Dermis blood vessel endothelial cell (primary cell): ENCODE data around the gene PTGR3. TPM values are rescaled to one million over a fixed set of nuclear protein-coding genes. Genes with fewer than 3 reads are reported as not detected.

Experiments used
- DNase-seq: peaks from one replicate; pipeline ENCODE4 v3.0.0; 2010
- total RNA-seq: library from RNA; depleted of rRNA; stranded (reverse); fragments of >200 nt; gene quantifications from 2 replicates; pipeline ENCODE4 v1.2.3, GENCODE V29; 2014

Gene PTGR3
- total RNA-seq, 1 donor from 2014 or later = 21.1 TPM

DNA sequence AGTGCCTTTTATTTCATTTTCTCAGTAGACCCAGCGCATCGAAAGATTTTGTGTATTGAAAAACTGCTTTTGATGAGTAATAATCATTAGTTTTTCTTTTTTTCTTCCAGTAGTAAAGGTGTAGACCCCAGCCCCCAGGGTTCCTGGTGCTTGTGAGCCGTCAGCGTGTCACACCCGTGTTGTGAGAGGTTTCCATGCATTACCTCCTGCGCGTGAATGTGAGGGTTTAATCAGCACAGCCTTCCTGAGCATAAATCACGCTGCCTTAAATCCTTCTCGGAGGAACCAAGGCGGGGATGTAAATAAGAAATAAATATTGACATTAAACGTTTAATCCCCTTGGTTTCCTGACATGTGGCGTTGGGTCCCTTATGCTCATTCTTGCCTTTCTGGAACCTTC lies 26.0 kb upstream of the PTGR3 start:
- DNase-seq = no peak

GRCh38 chr18:75231053-75231406 lies 22.1 kb upstream of the PTGR3 start:
- no peak for DNase-seq

DNA sequence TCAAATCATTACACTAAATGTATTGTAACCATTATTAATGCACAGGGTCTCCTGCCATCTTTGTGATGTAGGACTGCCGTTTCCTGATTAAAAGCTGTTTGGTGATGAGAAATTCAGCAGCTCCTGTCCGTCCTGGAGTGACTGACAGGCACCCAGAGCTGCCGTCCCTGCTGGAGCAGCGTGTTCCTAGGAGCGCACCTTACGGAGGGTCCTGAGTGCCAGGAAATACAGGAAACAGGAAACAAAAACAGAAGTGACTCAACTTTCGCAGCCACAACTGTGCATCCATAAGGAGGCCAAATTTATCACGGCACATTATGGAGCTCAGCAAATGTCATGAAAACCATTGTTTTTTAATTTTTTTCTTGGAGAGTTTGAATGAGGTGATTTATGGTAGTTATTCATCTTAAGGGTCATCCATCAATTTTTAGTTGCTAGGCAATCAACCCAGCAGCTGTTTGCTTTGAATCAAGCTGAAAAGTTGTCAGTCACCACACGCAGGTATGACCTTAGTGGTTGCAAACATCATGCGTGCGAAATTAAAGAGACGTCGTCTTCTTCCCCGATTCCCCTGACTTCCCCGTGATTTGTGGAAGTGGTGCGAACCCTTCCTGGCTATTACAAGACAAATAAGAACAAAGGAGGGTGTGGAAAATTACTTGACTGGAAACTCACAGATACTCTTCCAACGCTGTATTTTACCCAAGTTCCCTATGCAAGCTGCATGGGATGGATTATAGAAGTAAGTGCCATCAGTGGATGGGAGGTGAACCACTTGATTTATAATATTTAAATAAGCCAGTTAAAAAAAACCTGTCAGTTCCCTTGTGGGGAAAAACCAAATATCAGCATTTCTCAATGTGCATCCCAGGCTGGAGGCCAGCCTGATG lies 21.5 kb upstream of the PTGR3 start:
- peak; percentile 87 for DNase-seq

DNA sequence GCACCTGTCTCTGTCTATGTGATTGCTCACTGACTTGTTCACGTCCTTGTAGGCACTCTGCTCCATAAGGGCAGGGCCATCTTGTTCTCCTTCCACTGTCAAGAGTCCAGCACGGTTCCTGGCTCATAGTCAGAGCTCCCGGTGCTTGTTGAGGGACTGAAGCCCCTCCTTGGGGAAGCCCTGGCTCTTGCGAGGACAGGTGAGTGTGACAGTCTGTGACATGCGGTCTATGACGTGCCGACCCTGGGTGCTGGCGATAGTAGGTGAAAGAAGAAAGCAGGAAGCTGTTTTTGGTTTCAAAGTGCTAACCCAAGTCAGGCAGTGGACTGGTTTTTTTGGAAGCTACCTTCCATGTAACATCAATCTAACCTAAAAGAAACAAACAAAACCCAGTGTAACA lies 20.5 kb upstream of the PTGR3 start:
- no peak for DNase-seq

DNA sequence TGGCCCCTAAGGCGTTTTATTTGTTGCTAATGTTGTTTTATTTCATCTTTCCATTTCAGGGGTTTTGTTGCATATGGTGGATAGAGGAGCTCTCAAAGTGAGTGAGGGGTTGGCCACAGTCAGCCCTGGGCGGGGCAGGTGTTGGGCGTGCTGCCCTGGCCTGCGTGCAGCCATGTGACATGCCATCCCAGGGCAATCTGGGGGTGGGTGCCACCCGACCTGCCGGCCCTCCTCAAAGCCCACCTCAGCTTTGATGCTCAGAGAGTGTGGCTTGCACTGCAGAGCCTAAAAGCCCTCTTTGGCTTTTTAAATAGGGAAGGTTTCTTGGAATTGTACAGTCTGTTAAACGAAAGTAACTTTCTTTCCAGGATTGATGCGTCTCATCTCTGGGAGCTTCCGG lies 20.0 kb upstream of the PTGR3 start:
- DNase-seq = no peak

- no peak for DNase-seq
These were observed 18.8 kb upstream of the PTGR3 start for GRCh38 chr18:75227535-75228296.

DNA sequence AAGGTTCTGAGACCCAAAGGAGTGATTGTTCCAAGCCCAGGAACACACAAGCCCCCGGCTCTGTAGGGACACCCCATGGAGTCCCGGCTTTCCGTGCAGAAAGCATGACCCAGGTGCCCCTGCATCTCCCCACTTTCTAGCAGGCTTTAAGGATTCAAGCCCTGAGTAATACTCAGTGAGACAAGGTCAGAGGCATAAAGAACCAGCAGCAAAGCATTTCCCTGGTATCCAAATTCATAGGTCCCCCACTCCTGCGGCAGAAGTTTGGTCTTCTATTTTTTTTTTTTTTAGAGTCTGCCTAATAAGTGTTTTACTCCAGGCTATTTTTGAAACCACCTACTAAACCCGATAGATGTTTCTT lies 18.0 kb upstream of the PTGR3 start:
- no peak for DNase-seq

DNA sequence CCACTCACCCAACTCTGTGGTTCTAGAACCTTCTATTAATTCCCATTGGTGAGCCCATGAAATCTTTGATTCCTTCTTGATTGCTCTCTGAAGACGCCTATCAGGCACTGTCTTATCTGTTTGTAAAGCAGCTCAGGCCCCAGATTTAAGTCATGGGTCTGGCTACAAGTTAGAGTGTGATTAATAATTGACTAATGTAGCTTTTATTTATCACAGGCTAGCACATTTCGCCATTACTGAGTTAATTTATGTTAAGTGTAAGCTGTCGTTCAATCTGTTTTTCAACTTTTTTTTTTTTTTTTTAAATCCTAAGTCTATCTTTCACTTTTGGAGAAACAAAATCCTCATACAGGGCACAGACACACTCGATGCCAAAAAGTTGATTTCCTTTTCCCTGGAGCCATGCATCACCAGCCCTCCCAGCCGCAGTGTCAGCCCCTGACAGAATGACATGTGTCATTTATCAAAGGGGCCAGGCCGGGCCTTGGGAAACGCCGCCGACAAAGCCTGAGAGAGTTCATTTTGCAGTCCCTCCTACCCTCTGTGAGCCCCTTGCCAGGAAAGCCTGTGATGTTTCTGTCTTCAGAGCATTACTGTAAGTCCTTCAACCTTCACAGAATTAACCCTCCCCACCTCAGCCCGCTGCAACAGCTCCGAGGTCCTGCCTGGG lies 17.5 kb upstream of the PTGR3 start:
- DNase-seq = no peak

- DNase-seq = no peak
These were observed 14.9 kb upstream of the PTGR3 start for GRCh38 chr18:75223687-75224347.

GRCh38 chr18:75222407-75222806 lies 13.5 kb upstream of the PTGR3 start:
- no peak for DNase-seq

GRCh38 chr18:75221897-75222296 lies 13.0 kb upstream of the PTGR3 start:
- DNase-seq = peak; percentile 64

DNA sequence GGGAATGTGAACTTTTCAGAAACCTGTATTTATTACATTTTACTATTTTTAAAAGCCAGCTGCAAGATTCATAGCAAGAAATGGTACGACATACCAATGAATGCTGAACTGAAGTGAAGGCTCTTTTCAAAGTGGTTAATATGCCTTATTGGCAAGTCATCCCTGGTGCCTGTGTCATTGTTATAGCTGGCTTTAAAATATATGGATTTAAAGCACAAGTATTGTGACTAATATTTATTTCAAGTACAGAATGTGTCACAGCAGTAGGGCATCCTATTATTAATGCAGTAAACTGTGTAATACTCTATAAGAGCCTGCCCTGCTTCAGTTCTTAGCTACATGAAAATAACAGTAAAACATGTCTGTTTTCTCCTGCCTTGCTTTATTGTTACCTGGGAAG lies 12.5 kb upstream of the PTGR3 start:
- no peak for DNase-seq

DNA sequence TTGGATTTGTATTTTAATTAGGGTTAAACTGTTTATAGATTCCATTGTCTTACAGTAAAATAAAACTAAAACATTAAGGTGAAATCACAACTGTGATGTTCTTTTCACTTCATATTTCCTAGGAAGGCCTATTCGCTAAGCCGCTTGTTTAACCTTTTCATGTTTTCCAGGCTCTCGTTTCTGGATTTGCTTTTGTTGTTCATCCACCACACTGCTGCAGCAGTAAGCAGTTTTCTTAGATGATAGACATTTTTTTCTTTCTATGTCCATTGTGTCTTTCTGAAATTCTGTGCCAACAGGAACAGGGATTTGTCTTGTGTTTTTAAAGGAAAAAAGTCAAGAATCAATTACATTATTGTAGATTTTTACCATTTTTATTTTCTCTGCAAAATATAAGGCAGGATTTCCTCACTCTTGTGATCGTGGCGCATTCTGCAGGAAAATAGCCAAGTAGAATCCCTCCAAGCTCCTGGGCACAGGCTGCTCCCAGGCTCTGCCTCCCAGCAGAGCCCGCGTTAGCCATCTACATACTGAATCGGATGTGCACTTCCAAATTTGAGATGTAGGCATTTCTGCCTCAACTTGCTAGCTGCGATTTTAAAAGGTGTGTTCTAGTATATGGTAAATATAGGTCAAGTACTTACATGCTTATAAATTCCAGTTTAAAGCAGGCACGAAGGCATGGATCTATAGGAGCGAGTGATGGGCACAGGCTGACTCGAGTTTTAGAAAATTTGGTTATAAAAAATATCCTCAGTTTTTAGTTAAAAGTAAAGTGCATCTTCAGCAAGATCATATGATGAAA lies 11.8 kb upstream of the PTGR3 start:
- DNase-seq = no peak

GRCh38 chr18:75219745-75220375 lies 10.9 kb upstream of the PTGR3 start:
- DNase-seq = no peak

DNA sequence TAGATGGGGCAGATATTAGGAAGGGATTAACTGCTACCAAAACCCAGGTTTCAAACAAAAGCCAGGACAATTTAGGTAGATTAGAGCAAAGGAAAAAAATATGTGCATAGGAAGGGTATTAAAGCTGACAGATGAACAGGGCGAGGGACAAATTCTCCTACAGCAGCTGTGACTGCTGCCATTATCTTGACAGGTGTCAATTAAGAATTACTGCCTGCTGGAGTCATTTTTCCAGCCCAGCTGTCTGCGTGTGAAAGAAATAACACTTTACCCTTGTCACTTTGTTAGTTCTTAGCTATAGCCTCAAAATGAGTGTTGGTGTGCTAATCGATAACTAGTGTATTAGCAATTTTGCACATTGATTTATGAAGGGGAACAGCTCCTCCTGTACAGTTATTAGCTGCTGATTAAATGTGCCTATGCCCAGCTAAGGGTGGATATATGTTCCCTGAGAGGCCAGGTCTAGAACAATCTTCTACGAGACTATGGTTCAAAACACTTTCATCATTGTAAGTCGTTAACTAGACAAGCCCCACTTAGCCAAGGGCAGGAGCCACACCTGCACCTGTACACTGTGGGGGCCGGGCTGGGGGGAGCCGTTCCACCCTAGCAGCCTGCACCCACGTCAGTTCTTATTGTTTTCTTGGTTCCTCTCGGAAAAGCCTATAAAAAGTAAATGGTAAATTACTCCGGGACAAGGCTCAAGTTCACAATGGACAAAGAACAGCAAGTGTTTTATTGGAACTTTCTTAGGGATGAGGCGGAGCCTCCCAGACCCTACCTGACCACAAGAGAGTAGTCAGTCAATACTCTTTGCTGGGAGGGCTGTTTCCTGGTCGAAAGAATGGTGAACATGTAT lies 9.4 kb upstream of the PTGR3 start:
- DNase-seq = no peak

DNA sequence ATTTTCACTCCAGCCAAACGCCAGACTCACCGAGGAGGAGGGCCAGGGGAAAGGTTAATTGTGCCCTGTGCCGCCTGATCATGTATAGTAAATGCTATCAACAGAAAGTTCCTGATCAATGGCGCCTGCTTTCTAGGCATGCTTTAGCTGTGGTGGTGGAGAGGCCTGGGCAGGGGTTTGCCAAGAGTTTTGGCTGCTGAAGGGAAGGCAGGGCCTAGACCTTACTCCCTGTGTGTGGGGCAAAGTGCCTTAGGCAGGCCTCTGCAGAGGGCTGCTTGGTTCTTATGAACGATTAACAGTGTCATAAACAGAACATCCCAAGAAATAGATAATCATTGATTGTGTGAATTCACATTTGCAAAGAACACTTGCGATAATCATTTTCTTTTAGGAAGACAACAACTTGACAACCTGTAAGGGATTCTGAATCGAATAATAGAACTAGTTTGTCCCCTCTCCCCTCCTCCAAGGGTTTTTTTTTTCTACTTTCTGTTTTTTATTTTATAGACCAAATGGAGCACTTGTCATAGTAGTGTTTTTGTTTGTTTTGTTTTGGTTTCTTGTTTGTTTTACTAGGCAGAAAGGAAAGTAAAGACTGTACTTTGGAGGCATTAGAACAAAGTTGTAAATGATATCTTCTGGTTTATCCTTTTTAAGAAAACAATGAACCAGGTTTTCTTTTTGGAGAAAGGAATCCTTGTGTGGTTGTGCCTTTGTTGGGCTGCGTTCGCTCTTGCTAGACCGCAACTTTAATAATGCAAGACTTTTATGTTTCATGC lies 8.2 kb upstream of the PTGR3 start:
- no peak for DNase-seq

DNA sequence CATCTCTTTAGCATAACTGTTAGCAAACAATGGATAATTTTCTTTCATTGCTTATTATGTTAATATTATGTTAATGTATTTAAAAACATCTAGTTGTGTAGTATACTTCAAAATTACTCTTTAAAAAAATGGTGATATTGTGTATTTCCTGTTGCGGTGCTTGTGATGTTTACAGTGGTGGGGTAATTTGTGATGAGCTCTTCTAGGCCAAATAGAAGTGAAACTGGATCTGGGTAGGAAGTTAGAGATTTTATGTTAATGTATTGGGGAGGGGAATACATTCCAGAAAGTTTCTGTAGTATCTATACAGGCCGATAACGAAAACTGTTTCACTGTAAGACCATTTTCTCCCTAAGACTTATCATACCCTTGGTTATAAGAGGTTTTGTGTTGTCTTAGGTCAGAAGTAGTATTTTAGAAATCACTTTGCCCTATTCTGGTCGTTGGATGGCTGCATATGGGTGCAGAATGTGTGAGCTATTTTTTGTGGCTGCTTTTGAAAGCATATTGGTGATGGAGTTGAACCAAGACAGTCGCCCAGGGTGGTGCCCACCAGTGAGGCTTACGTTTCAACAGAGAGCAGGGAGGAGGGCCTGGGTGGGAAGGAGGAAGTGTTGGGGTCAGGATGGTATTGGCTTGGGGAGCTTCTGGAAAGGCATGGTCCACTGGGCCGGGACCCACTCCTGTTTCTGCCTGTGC lies 7.4 kb upstream of the PTGR3 start:
- DNase-seq = no peak

- no peak for DNase-seq
These were observed 6.7 kb upstream of the PTGR3 start for GRCh38 chr18:75215663-75216062.
